Muscle of arm (tissue), 12 donors: ENCODE data around the gene RABL6. TPM values are rescaled to one million over a fixed set of nuclear protein-coding genes. Genes with fewer than 3 reads are reported as not detected.
"Not testable (repeated sequence)": the region's sequence is repeated elsewhere in the genome, so short reads cannot be mapped to it uniquely, and the experiment has no call there.

Experiments
- DNase-seq: peaks from one replicate; pipeline ENCODE4 v3.0.0-alpha.2; 2013
- polyA plus RNA-seq, 12 donors: library from polyadenylated mRNA; unstranded; fragments of 120-200 nt; gene quantifications; one replicate each; pipeline ENCODE4 v1.2.1, GENCODE V29; 2013; ENCODE audit not compliant: insufficient read length in 12 of 12

RABL6 gene
- polyA plus RNA-seq, 12 donors: 40.9 to 81.7 (median 48.7) TPM; not detected in 1

DNA sequence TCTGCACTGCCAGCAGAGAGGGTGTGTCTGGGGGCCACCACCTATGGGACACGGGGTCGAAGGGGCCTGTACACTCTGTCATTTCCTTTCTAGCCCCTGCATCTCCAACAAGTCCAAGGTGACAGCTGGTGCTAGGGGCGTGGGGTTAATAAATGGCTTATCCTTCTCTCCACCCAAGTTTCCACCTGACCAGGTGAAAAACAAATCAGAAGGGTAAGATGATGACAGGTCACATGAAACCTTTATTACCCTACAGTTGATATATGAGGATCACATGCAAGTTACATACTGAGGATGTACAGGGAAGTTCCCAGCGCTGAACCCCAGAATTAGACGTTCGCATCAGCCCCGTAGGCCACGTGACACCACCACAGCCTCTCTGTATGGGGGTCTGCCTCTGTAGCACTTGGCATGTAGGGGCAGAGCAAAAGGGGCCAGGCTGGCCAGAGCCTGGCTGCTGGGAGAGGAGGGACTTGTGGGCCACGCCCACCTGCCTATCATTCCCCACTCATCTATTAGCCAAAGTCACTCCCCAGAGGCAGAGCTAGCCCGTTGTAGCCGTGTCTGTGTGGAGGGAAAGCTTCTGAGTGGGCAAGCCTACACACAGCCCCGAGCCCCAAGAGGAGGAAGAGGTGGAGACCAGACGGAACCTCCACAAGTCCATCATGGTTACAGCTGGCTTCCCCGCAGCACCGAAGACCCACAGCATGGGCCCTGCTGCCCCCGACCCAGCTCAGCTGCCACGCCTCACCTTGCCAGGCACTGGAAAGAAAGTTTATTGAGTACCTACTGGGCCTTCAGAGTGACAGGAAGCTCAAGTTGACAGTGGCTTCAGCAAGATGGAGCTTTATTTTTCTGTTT, 14.4 kb upstream of the RABL6 start:
- no peak for DNase-seq

GRCh38 chr9:136794281-136794999, 13.3 kb upstream of the RABL6 start:
- DNase-seq: no peak

DNA sequence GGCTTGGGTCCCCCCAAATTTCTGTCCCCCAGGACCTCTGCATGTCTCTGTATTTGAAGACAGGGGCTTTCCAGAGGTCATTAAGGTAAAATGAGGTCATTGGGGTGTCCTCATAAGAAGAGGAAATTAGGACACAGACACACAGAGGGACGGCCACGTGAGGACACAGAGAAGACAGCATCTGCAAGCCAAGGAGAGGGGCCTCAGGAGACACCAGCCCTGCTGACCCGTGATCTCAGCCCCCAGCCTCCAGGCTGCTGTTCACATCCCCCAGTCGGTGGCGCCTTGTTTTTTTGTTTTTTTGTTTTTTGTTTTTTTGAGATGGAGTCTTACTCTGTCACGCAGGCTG, 12.8 kb upstream of the RABL6 start:
- no peak for DNase-seq

DNA sequence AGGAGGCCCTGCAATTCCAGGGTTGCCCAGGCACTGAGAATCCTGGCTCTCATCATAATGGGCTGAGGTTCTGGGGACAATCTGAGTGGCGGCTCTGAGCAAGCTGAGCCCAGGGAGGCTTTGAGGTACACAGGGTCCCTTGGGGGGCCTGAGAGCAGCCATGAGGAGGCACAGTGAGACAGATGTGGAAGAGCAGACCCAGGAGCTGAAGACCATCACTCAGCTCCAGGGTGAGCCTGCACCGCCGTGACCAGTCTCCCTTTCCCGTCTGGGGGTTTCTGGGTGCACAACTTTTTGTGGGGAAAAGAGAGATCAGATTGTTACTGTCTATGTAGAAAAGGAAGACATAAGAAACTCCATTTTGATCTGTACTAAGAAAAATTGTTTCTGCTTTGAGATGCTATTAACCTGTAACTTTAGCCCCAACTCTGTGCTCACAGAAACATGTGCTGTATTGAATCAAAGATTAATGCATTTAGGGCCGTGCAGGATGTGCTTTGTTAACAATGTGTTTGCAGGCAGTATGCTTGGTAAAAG, 11.4 kb upstream of the RABL6 start, which contains the start of gene CCDC183:
Gene CCDC183, plus strand, starts transcription at position 101 of the 537 bp plus-strand sequence. Its CDS starts 60 bp downstream, at position 161.
- no peak for DNase-seq

GRCh38 chr9:136796775-136797347, 10.9 kb upstream of the RABL6 start:
- DNase-seq: not testable (repeated sequence)

- DNase-seq: no peak
Measured at GRCh38 chr9:136798708-136799078, 9.1 kb upstream of the RABL6 start.

GRCh38 chr9:136799079-136799853, 8.5 kb upstream of the RABL6 start:
- DNase-seq: no peak

GRCh38 chr9:136799854-136800657, 7.7 kb upstream of the RABL6 start:
- DNase-seq: no peak

GRCh38 chr9:136802321-136802720, 5.4 kb upstream of the RABL6 start:
- DNase-seq: no peak

- not testable (repeated sequence) for DNase-seq
Measured at GRCh38 chr9:136803009-136803550, 4.7 kb upstream of the RABL6 start.

GRCh38 chr9:136803551-136804508, 3.9 kb upstream of the RABL6 start:
- no peak for DNase-seq

- no peak for DNase-seq
Measured at GRCh38 chr9:136804509-136805206, 3.1 kb upstream of the RABL6 start.

DNA sequence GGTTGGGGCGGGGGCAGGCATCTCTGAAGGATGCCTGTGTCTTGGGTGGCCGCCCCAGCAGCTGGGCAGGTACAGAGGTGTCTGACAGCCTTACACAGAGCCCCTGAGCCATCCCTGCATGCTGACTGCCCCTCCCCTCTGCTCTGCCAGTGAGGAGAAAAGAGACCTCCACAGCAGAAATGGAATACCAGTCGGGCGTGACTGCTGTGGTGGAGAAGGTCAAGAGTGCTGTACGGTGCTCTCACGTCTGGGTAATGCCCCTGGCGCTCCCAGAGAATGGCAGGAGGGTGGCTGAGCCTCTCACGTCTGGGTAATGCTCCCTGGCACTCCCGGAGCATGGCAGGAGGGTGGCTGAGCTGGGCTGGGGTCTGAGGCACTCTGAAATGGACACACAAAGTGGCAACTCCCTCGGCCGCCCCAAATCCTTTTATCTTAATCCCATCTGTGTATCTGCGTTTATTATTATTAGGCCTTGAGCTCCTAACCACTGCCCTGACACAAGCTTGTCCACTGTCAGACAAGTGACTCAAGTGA, 2.5 kb upstream of the RABL6 start:
- DNase-seq: no peak

GRCh38 chr9:136806067-136806466, 1.7 kb upstream of the RABL6 start:
- no peak for DNase-seq

DNA sequence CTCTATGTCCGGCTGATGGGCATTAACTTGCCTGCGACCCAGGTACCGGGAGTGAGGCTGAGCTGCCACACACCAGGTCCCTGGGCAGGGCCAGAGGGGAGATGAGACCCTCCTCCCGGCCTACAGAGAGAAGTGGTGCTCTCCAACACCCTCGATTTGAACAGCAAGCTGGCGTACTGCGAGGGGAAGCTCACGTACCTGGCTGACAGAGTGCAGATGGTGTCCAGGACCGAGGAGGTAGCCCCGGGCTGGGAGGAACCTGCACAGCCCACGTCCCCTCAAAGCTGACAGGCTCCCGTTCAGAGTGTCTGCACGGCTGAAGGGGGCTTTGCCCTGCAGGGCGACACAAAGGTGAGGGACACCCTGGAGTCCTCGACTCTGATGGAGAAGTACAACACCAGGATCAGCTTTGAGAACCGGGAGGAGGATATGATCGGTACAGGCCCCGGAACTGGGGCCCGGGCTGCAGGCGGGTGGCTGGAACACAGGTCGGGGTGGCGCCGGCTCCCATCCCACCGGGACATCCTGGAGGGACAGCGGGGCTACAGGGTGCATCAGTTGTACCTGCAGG, 1.0 kb upstream of the RABL6 start:
- no peak for DNase-seq

DNA sequence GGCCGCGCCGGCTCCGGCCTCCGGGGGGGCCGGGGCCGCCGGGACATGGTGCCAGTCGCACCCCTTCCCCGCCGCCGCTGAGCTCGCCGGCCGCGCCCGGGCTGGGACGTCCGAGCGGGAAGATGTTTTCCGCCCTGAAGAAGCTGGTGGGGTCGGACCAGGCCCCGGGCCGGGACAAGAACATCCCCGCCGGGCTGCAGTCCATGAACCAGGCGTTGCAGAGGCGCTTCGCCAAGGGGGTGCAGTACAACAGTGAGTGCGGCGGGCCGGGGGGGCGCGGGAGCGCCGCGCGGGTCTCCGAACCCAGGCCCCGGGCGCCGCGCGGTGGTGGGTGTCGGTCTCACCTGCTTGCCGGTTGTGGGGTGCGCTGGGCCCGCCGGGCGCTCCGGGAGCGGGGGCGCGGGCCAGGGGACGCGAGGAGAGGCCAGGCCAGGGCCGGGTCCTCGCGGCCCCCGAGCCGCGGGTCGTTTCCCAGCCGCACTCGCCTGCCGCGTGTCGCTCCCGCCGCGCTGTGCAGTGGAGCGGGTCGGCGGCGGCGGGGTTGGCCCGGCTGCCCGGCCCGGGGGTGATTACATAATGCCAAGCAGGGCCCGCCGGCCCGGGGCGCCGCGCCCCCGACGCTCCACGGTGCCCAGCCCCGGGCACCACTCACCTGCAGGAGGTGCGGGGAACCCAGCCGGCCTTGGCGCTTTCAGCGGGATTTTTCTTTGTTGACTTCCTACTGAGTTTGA, 492 bp downstream of the RABL6 start:
- no peak for DNase-seq

- DNase-seq: no peak
Measured at GRCh38 chr9:136808806-136809158, 1.0 kb downstream of the RABL6 start.
